Prostate gland (tissue), 2 donors: ENCODE results near the gene RYR1.

Experiments
- CTCF ChIP-seq, 4 experiments: fragments of 200-600 bp in 2 of 4; fragments of 450-650 bp in 2 of 4; sonication (generic) in 2 of 4; IDR thresholded peaks; 1 replicate in 3 of 4; 2 replicates in 1 of 4; pipeline ENCODE4 v1.5.1; 2016 to 2019; ENCODE audit warnings: antibody characterized with exemption in 4 of 4, mild to moderate bottlenecking in 2 of 4, moderate library complexity in 2 of 4
- POLR2A ChIP-seq: fragments of 450-650 bp; IDR thresholded peaks from one replicate; pipeline ENCODE4 v1.6.1; 2016; ENCODE audit warnings: antibody characterized with exemption, mild to moderate bottlenecking

- TF ChIP-seq CTCF (IDR thresholded peaks at IDR 0.05) (no peak), POLR2A (no peak)
Measured at GRCh38 chr19:38513762-38514167, 80.3 kb downstream of the RYR1 start.
